ENCODE results near the gene NAPG. TPM values are rescaled to one million over a fixed set of nuclear protein-coding genes. Genes with fewer than 3 reads are reported as not detected.
"Not testable (repeated sequence)": the region's sequence is repeated elsewhere in the genome, so short reads cannot be mapped to it uniquely, and the experiment has no call there.

NAPG gene
- total RNA-seq, 2 donors from 2014 or later = 35.3 to 42.9 TPM

DNA sequence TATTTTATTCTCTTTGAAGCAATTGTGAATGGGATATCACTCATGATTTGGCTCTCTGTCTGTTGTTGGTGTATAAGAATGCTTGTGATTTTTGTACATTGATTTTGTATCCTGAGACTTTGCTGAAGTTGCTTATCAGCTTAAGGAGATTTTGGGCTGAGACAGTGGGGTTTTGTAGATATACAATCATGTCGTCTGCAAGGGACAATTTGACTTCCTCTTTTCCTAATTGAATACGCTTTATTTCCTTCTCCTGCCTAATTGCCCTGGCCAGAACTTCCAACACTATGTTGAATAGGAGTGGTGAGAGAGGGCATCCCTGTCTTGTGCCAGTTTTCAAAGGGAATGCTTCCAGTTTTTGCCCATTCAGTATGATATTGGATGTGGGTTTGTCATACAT is 48.6 kb downstream of the NAPG start:
- DNase-seq; H3K4me1 ChIP-seq (ENCODE audit: control insufficient read depth, insufficient read depth, low read length); H3K36me3 Mint-ChIP-seq (ENCODE audit: low read depth); H3K36me3 ChIP-seq (ENCODE audit: control insufficient read depth, insufficient read depth, low read length); H3K27ac ChIP-seq (ENCODE audit: low read depth, low read length); H3K4me3 ChIP-seq (ENCODE audit: low read length); H3K27me3 ChIP-seq (ENCODE audit: control insufficient read depth, insufficient read depth, low read length, poor library complexity, severe bottlenecking); H3K27ac Mint-ChIP-seq; H3K4me3 Mint-ChIP-seq; H3K27me3 Mint-ChIP-seq (ENCODE audit: insufficient read depth); H3K9ac ChIP-seq (ENCODE audit: extremely low read depth, low read length, poor library complexity, severe bottlenecking); H3K4me1 Mint-ChIP-seq: not testable (repeated sequence)
- WGBS, 2 experiments (ENCODE audit: insufficient coverage in 1 of 2, insufficient read length in 1 of 2) = no CpG with 5 or more reads among the region's 2 CpGs
- peaks cover 29% of the 10 kb centered on the region for H3K9me3 Mint-ChIP-seq
- peaks cover 15% of the 10 kb centered on the region for H3K9me3 ChIP-seq (ENCODE audit: control insufficient read depth, low read length)

DNA sequence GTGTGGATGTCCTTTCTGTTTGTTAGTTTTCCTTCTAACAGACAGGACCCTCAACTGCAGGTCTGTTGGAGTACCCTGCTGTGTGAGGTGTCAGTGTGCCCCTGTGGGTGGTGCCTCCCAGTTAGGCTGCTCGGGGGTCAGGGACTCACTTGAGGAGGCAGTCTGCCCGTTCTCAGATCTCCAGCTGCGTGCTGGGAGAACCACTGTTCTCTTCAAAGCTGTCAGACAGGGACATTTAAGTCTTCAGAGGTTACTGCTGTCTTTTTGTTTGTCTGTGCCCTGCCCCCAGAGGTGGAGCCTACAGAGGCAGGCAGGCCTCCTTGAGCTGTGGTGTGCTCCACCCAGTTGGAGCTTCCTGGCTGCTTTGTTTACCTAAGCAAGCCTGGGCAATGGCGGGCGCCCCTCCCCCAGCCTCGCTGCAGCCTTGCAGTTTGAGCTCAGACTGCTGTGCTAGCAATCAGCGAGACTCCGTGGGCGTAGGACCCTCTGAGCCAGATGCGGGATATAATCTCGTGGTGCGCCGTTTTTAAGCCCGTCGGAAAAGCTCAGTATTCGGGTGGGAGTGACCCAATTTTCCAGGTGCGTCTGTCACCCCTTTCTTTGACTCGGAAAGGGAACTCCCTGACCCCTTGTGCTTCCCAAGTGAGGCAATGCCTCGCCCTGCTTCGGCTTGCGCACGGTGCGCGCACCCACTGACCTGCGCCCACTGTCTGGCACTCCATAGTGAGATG is 52.2 kb downstream of the NAPG start:
- DNase-seq; H3K27ac ChIP-seq (ENCODE audit: low read depth, low read length); H3K4me3 ChIP-seq (ENCODE audit: low read length); H3K4me1 Mint-ChIP-seq; H3K27me3 ChIP-seq (ENCODE audit: control insufficient read depth, insufficient read depth, low read length, poor library complexity, severe bottlenecking); H3K27ac Mint-ChIP-seq; H3K27me3 Mint-ChIP-seq (ENCODE audit: insufficient read depth); H3K4me3 Mint-ChIP-seq; H3K36me3 ChIP-seq (ENCODE audit: control insufficient read depth, insufficient read depth, low read length); H3K4me1 ChIP-seq (ENCODE audit: control insufficient read depth, insufficient read depth, low read length); H3K9ac ChIP-seq (ENCODE audit: extremely low read depth, low read length, poor library complexity, severe bottlenecking): not testable (repeated sequence)
- peaks cover 40% of the 10 kb centered on the region for H3K9me3 Mint-ChIP-seq
- H3K36me3 Mint-ChIP-seq (ENCODE audit: low read depth) = peaks cover 11% of the 10 kb centered on the region
- peaks cover 22% of the 10 kb centered on the region for H3K9me3 ChIP-seq (ENCODE audit: control insufficient read depth, low read length)
- 80 to 91% methylated on average over 15 to 25 of the region's 25 CpGs for WGBS, 2 experiments (ENCODE audit: insufficient coverage in 1 of 2, insufficient read length in 1 of 2)

DNA sequence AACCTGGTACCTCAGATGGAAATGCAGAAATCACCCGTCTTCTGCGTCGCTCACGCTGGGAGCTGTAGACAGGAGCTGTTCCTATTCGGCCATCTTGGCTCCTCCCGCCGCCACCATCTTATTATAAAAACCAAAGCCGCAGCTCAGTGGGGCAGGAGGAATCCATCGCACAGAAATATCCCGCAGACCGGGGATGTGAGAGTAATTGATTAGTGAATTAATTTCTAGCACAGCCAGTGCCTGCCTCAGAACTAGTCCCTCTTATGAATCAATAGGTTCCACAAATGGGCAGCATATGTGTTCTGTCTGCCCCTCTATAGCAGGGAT is 52.7 kb downstream of the NAPG start:
- peaks cover 11% of the 10 kb centered on the region for H3K36me3 Mint-ChIP-seq (ENCODE audit: low read depth)
- H3K4me3 Mint-ChIP-seq; H3K9ac ChIP-seq (ENCODE audit: extremely low read depth, low read length, poor library complexity, severe bottlenecking); H3K27ac ChIP-seq (ENCODE audit: low read depth, low read length); H3K27me3 ChIP-seq (ENCODE audit: control insufficient read depth, insufficient read depth, low read length, poor library complexity, severe bottlenecking); H3K27me3 Mint-ChIP-seq (ENCODE audit: insufficient read depth); DNase-seq; H3K4me3 ChIP-seq (ENCODE audit: low read length); H3K4me1 Mint-ChIP-seq; H3K4me1 ChIP-seq (ENCODE audit: control insufficient read depth, insufficient read depth, low read length); H3K36me3 ChIP-seq (ENCODE audit: control insufficient read depth, insufficient read depth, low read length); H3K27ac Mint-ChIP-seq: not testable (repeated sequence)
- H3K9me3 ChIP-seq (ENCODE audit: control insufficient read depth, low read length) = peaks cover 22% of the 10 kb centered on the region
- 97 to 100% methylated on average over 4 to 11 of the region's 11 CpGs for WGBS, 2 experiments (ENCODE audit: insufficient coverage in 1 of 2, insufficient read length in 1 of 2)
- peaks cover 40% of the 10 kb centered on the region for H3K9me3 Mint-ChIP-seq

DNA sequence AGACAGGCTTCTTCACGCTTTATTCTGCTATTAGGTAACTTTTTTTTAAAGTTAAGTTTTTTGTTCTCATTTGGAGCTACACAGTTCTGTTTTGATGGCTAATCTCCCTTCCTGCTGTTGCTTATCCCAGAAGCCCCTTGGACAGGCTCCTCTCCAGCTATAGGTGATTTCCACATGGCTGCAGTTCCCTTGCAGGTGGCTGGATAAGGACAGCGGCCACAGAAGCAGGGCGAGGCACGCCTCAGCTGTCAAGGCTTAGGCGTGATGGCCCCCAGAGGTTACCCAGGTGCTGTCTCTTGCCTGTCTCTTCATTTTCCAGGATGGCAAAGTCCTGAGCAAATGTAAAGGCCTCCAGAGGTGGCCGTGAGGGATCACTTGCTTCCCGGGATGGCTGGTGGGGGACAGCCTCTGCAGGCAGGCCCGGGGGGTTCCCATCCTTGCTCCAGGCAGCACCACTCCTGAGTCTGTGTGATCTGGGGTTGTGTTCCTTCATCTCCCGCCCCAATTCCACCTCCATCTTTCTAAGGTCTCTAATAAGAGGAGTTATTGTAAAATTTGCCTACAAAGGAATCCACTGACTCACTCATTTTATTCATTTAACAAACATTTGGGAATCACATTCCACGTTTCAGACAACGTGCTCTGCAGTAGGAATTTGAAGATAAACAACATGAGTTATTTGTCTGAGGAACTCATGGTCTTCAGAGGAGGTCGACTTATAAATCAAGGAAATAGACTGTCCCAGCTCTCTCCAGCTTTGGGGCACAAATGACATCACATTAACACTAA is 53.4 kb downstream of the NAPG start:
- Mint-ChIP-seq H3K27me3 (ENCODE audit: insufficient read depth) (no peaks in the 10 kb centered on the region), H3K4me1 (no peaks in the 10 kb centered on the region), H3K9me3 (peaks cover 40% of the 10 kb centered on the region), H3K36me3 (ENCODE audit: low read depth) (peaks cover 11% of the 10 kb centered on the region), H3K27ac (no peak overlapping the region), H3K4me3 (no peak overlapping the region)
- Histone ChIP-seq H3K27ac (ENCODE audit: low read depth, low read length) (no peak overlapping the region), H3K9ac (ENCODE audit: extremely low read depth, low read length, poor library complexity, severe bottlenecking) (no peak overlapping the region), H3K4me1 (ENCODE audit: control insufficient read depth, insufficient read depth, low read length) (no peaks in the 10 kb centered on the region), H3K9me3 (ENCODE audit: control insufficient read depth, low read length) (peaks cover 22% of the 10 kb centered on the region), H3K4me3 (ENCODE audit: low read length) (no peak overlapping the region), H3K36me3 (ENCODE audit: control insufficient read depth, insufficient read depth, low read length) (no peaks in the 10 kb centered on the region), H3K27me3 (ENCODE audit: control insufficient read depth, insufficient read depth, low read length, poor library complexity, severe bottlenecking) (no peaks in the 10 kb centered on the region)
- TF ChIP-seq, protein P1, sequence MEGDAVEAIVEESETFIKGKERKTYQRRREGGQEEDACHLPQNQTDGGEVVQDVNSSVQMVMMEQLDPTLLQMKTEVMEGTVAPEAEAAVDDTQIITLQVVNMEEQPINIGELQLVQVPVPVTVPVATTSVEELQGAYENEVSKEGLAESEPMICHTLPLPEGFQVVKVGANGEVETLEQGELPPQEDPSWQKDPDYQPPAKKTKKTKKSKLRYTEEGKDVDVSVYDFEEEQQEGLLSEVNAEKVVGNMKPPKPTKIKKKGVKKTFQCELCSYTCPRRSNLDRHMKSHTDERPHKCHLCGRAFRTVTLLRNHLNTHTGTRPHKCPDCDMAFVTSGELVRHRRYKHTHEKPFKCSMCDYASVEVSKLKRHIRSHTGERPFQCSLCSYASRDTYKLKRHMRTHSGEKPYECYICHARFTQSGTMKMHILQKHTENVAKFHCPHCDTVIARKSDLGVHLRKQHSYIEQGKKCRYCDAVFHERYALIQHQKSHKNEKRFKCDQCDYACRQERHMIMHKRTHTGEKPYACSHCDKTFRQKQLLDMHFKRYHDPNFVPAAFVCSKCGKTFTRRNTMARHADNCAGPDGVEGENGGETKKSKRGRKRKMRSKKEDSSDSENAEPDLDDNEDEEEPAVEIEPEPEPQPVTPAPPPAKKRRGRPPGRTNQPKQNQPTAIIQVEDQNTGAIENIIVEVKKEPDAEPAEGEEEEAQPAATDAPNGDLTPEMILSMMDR (conservative IDR thresholded peaks at IDR 0.05) = no peak
- DNase-seq = no peak
- 83 to 84% methylated on average over 8 to 11 of the region's 12 CpGs for WGBS, 2 experiments (ENCODE audit: insufficient coverage in 1 of 2, insufficient read length in 1 of 2)

All from endodermal cell (in vitro differentiated cells).